Measurements from ENCODE around the gene PIK3CD.

PIK3CD gene

DNA sequence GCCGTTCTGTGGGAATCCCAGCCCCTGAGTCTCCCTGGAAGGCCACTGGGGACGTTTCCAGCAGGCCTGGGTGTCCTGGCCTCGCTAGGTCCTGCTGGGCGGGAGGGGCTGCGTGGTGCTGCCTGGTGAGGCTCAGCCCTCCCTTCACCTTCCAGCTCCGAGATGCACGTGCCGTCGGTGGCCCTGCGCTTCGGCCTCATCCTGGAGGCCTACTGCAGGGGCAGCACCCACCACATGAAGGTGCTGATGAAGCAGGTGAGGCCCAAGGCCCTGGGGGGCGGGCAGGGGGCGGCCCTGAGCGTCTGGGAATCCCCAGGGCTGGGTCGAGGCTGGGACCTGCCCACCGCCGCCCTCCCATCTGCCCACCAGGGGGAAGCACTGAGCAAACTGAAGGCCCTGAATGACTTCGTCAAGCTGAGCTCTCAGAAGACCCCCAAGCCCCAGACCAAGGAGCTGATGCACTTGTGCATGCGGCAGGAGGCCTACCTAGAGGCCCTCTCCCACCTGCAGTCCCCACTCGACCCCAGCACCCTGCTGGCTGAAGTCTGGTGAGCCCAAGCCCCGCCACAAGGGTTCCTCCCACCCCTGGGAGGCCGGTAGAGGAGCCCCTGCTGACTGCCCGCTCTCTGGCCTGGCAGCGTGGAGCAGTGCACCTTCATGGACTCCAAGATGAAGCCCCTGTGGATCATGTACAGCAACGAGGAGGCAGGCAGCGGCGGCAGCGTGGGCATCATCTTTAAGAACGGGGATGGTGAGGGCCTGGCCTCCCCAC, 70.3 kb downstream of the PIK3CD start:
- DNase-seq: peak; percentile 35

DNA sequence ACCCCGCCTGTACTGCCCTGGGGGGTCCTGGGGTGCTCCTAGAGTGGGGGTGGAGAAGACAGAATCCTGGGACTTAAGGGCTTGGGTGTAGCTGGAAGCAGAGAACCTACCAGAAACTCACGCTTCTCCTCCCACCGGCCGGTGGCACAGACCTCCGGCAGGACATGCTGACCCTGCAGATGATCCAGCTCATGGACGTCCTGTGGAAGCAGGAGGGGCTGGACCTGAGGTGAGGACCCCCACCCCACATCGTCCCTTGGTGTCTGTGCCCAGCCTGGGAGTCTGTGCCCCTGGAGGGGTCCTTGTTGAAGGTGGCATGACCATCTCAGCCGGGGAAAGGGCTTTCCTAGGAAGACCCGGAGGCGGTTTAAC, 70.8 kb downstream of the PIK3CD start:
- no peak for DNase-seq

DNA sequence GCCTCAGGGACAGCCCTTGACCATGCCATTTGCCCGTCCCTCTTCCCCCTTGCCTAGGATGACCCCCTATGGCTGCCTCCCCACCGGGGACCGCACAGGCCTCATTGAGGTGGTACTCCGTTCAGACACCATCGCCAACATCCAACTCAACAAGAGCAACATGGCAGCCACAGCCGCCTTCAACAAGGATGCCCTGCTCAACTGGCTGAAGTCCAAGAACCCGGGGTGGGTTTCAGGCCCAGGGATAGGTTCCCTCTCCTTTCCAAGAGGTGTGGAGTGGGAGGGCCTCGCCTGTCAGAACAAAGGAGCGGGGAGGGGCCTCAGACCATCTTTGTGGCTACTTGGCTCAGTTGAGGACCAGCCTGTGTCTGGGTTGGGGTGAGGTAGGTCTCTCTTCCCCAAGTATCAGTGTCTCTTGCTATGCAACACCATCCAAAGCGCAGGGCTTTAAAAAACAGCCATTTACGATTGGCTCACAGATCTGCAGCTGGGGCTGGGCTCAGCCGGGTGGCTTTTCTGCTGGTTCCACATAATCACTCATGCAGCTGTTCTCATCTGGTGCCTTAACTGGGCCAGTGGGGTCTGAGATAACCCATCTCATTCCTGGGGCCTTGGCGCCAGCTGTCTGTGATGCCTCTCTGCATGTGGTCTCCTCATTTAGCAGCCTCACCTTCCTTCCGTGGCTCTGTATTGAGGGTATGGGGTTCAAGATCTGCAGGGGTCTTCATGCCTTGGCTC, 71.7 kb downstream of the PIK3CD start:
- no peak for DNase-seq

DNA sequence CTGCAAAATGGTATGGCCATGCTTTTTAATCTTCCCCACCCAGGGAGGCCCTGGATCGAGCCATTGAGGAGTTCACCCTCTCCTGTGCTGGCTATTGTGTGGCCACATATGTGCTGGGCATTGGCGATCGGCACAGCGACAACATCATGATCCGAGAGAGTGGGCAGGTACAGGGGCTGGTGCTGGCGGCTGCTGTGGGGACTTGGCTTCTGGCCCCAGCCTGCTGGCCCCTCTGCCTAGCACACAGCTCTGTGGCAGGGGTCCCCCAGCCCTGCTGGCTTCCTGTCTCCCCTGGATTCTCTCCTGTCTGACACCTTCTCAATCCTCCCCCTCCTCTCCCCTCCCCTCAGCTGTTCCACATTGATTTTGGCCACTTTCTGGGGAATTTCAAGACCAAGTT, 72.4 kb downstream of the PIK3CD start:
- DNase-seq: no peak

DNA sequence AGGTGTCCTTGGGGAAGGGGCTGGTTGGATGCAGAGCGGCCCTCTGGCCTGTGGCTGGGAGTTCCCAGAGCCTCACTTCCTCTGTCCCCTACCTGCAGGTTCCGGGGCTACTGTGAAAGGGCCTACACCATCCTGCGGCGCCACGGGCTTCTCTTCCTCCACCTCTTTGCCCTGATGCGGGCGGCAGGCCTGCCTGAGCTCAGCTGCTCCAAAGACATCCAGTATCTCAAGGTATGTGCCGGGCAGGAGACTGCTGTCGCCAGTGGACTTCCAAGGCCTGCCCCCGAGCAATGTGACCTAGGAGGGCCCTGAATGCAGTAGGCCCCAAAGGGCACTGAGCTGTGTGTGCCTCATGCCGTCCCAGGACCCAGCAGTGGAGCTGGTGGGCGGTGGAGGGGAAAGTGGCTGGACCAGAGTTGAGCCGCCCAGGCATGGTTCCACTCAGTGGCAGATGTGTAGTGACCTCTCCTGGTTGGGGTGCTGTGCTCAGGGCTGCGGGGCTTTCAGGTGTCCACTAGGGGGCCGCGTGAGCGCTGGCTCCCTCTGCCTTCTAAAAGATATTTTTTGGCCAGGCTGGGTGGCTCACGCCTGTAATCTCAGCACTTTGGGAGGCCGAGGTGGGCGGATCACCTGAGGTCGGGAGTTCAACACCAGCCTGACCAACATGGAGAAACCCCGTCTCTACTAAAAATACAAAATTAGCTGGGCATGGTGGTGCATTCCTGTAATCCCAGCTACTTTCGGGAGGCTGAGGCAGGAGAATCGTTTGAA, 73.4 kb downstream of the PIK3CD start:
- peak; percentile 72 for DNase-seq

DNA sequence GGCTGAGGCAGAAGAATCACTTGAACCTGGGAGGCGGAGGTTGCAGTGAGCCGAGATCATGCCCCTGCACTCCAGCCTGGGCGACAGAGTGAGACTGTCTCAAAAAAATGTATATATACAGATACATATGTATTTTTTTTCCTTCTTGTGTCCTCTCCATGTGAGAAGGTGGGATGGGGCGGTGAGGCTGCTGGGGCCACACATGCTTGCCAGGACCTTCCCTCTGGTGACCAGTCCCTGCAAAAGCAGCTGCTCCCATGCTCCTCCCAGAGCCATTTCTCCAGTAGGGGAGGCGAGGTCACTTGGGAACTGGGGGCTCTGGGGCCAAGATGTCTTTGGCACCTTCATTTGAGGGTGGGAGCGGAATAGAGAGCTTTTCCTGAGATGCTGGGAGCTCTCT, 74.9 kb downstream of the PIK3CD start:
- no peak for DNase-seq

DNA sequence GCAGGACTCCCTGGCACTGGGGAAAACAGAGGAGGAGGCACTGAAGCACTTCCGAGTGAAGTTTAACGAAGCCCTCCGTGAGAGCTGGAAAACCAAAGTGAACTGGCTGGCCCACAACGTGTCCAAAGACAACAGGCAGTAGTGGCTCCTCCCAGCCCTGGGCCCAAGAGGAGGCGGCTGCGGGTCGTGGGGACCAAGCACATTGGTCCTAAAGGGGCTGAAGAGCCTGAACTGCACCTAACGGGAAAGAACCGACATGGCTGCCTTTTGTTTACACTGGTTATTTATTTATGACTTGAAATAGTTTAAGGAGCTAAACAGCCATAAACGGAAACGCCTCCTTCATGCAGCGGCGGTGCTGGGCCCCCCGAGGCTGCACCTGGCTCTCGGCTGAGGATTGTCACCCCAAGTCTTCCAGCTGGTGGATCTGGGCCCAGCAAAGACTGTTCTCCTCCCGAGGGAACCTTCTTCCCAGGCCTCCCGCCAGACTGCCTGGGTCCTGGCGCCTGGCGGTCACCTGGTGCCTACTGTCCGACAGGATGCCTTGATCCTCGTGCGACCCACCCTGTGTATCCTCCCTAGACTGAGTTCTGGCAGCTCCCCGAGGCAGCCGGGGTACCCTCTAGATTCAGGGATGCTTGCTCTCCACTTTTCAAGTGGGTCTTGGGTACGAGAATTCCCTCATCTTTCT, 75.5 kb downstream of the PIK3CD start:
- DNase-seq: no peak

DNA sequence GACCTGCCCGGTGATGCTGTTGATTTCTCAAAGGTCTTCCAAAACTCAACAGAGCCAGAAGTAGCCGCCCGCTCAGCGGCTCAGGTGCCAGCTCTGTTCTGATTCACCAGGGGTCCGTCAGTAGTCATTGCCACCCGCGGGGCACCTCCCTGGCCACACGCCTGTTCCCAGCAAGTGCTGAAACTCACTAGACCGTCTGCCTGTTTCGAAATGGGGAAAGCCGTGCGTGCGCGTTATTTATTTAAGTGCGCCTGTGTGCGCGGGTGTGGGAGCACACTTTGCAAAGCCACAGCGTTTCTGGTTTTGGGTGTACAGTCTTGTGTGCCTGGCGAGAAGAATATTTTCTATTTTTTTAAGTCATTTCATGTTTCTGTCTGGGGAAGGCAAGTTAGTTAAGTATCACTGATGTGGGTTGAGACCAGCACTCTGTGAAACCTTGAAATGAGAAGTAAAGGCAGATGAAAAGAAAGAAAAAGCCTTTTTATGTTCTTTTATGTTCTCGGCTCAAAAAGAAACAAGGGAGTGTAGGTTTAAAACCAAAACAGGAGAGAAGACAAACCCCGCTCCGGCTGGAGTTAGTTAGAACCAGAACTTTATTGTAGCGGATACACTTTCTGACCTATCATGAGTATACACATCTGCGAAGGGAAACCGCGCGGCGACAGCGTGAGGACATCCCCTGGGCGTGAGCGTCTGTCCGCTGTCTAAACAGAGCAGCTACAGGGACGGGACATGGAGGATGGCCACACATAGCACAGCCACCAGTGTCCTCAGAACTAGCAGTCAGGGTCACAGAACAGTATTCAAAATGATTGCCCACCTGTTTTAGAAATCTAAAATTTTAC, 77.1 kb downstream of the PIK3CD start:
- DNase-seq: no peak

DNA sequence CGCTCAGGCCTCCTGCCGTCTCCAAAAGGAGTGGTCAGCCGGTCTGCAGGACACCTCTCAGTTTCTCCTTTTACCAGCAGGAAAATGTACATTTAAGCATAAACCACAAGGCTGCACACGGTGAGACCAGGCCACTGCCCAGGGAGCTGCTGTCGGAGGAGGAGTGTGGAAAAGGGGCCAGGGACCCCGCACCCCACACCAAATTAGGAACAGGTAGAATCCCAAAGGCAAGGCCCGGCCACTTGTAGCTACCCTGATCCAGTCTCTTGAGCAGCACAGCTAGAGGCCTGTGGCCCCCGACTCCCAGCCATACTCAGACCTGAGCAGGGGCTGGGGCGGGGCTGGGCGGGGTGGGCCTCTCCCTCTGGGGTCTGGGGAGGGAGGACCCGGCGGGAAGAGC, 78.0 kb downstream of the PIK3CD start:
- DNase-seq: no peak

DNA sequence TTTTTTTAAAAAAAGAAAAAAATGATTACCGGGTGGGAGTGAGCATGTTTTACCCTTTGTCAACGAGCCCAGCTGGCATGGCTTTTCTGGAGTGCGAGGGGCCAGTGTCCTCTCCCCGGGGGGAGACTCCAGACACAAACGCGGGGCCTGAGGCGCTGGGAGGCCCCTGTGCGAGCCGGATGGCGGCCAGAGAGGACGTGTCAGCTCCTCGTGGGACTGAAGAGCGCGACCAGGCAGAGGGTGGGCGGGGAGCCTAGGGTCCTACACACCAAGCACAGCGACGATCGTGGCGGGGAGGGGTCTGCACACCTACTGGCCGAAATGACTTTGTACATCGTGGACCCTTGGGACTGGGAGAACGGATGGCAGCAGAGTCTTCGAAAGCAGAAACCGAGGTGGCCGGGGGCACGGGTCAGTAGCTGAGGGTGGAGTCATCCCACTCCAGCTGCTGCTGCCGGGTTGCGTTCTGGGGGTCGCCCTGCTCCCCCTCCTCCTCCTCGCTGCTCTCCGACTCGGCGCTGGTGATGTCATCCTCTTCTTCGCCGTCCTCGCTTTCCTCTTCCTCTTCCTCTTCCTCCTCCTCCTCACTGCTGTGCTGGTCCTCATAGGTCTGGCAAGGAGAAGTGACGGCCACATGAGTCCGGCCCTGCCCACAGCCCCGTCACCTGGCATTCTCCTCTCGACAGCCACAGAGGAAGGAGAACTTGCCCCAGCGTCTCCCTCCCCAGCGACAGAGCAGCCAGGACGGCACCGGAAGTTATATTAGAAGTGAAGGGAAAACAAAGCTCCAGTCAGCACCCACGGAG, 78.8 kb downstream of the PIK3CD start:
- DNase-seq: no peak

DNA sequence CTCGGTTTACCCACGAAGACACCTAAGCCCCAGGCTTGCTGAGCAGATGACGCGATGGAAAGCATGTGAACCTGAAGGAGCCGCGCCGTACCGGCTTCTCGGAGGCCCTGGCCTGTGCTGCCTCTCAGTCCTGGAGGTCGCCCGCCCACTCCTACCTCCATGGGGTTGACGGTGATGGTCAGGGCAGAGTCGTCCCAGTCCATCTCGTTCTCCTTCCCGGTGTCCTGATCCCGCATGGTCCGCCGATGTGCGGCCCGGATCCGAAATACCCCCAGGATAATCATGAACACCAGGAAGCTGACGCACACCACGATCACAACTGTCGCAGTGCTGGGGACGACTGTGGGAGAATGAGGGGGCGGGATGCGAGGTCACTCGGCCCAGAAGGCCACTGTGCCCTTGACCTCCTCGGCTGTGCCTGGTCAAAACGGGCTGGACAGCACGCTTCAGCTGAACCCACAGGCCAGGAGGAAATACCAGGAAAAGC, 79.6 kb downstream of the PIK3CD start:
- DNase-seq: no peak

DNA sequence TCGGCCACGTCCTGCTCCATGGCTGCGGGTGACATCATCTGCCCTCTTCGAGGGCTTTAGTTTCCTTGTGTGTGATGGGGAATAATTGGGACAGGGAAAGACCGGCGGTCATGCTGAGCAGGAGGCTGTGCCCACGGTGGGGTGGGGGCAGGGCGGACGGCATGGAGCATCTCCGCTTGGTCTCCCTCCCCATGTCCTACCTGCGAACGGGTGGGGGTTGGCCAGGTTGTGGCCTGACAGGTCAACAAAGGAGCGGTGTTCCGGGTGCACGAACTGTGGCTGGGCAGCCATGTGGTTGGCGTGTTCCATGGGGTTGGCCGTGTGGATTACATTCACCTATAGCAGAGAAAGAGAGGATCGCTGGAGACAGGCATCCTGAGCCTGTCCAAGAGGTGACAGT, 80.0 kb downstream of the PIK3CD start:
- DNase-seq: no peak

DNA sequence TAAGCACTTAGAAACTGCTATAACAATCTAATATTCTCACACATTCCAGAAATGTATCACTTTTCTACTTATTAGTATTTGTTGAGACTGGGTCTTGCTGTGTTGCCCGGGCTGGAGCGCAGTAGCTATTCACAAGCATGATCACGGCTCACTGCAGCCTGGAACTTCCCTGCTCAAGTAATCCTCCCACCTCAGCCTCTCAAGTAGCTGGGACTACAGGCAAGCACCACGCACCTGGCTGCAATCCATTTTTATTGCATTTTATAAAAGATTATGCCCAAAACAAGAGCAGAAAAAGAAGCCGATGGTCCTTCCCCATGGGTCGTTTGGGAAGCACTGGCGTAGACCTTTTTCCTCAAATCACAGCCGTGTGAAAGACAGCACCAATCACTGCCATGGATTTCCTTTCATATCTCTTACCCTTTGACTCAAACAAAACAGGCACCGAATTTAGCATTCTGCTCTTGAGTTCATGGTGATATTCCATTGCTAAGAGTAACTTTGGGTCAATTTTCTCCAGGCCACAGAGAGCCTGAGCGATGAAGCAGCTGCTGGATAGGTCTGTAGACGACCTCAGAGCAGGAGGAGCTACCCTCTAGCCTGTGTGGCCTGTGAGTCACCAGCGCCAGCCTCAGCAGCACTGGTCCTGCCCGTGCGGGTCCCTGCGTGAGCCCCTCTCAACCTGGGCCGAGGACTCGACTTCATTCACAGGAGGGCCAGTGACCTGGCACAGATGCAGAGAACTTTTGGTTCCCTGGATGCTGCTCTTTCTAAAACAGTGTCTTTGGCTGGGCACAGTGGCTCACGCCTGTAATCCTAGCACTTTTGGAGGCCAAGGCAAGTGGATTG, 80.8 kb downstream of the PIK3CD start:
- no peak for DNase-seq

DNA sequence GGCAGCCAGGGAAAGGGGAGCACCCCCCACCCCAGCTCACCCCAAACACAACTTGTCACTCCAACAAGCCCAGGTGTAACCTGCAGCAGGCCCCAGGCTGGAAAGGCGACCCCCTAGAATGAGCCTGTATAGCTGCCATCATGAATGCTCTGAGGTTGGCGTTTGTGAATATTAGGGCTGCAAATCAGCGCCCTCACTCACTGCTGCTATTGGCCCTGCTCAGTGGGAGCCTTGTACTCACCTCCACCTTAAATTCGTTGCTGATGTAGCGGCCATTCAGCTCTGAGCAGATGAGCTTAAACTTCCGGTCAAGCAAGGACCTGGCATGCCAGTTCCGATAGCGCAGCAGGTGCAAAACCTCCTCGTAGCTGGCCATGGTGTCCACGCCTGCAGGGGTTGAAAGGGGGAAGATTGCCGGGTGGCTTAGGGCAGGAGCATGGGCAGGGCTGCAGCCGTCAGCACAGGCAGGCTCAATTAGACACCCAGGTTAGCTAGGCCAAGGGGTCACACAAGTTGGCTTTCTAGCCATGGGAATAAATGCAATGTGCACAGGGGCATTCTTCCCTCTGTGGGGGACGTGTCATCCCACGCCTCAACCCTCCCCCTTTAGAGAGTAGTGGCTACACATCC, 81.7 kb downstream of the PIK3CD start:
- DNase-seq: no peak

DNA sequence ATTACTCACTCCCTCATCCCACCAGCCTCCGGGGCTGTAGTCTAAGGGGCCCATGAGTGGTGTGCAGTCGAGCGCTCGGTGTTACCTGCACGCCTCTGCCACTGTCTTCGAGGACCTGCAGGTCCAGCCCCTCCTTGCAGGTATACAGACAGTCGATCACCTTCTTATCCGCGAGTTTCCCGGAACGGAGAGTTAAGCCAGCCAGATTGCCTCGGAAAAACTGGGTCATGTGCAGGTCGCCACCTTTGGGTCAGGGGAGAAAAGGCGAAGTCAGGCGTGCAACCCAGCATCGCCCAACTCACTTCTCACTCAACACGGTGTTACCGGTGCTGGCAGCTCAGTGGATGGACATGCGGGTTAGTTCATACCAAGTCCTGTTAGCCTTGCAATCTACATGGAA, 84.3 kb downstream of the PIK3CD start:
- no peak for DNase-seq

DNA sequence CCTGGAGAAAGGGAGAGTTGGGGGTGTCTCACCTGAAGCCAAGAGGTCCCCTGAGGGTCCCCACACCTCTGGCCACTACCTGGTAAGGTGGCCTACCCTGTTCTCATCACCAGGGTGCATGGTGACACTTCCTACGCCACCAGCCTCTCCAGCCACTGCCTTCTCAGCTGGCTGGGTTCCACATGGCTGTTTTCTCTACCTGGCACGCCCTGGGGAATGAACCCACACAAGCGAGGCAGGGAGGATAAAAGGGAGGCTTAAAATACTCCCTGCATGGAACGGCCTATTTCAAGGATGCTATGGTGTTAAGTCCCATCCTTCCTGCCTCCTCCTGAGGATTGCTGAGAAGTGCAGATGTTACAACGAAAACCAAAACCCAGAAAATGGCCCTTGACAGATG, 84.7 kb downstream of the PIK3CD start:
- no peak for DNase-seq

DNA sequence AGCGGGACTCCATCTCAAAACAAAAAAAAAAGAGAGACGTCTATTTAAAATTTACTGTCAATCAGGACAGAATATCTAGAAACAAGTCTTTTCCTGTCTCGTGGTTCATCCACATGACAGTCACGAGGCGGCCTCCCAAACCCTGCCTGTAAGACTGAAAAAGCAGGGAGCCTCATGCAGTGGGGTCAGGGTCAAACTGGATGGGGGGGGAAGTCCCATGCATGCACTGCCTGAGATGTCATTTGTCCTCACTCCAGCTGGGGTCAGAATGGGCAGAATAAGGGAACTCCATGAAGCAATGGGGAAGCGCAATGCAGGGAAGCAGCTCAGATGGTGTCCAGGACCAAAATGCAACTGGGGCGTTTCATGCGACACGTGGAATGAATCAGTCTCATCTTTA, 85.5 kb downstream of the PIK3CD start:
- no peak for DNase-seq

DNA sequence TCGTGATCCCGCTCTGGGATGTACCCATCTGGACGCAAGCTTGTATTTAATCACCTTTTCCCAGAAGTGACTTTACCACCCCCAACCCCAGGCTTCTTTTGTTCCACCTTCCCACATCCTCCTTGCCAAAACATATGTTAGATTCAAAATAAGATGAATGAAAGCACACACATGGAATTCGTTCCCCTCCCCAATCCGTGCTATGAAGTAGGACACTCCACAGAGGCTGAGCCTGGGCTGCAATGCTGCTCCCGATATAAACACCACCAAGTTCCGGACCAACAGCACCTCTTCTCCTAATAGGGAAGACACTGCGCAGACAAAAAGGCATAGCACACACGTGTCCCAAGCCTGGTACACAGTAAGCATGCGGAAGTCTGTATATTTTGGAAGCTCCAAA, 86.1 kb downstream of the PIK3CD start:
- no peak for DNase-seq

DNA sequence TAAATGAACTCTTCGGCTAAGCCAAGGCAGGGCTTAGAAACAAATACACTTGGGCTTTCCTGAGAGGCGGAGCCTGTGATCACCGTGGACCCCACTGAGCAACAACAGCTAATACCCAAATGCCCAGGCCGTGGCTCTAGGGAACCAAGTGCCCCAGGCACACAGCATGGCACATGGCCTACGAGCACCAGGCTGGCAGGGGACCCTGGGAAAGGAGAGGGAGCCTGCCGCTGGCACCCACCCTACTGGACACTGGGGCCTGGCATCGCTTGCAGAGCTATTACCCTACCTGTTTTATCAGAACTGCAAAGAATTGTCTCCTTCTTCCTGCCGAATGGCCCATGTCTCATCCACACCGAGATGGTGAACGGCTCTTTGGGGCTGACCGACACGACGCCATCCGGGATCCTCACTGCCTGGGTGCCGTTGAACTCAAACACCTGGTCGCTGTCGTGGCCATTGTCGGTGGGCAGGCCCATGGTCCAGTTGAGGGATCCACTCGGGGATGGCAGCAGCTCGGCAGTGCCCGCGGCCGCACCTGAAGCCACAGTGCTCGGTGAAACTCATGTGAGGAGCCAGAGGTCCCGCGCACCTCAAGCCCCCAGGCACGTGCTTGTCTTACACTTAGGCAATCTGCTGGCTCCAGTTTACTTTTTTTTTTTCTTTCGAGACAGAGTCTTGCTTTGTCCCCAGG, 92.7 kb downstream of the PIK3CD start:
- DNase-seq: no peak
